ENCODE data around the gene SCT.
"Not testable (repeated sequence)": the region's sequence is repeated elsewhere in the genome, so short reads cannot be mapped to it uniquely, and the experiment has no call there.

- not testable (repeated sequence) for TF ChIP-seq CTCF (tag by site-specific recombination; IDR thresholded peaks at IDR 0.05); ZNF776 (tag by site-specific recombination; IDR thresholded peaks at IDR 0.05; ENCODE audit: borderline replicate concordance); BCL6B (tag by site-specific recombination; IDR thresholded peaks at IDR 0.05); ZSCAN16 (tag by site-specific recombination; IDR thresholded peaks at IDR 0.05); TCF7L2 (IDR thresholded peaks at IDR 0.05; ENCODE audit: borderline replicate concordance, low read depth, low read length); ZNF792 (tag by site-specific recombination; IDR thresholded peaks at IDR 0.05); RBAK (tag by site-specific recombination; IDR thresholded peaks at IDR 0.05); YY1 (tag by site-specific recombination; IDR thresholded peaks at IDR 0.05); ZBTB1 (tag by site-specific recombination; IDR thresholded peaks at IDR 0.05); ZBTB8A (tag by site-specific recombination; IDR thresholded peaks at IDR 0.05); ZNF140 (tag by site-specific recombination; IDR thresholded peaks at IDR 0.05); ZNF747 (tag by site-specific recombination; IDR thresholded peaks at IDR 0.05); KLF1 (tag by site-specific recombination; IDR thresholded peaks at IDR 0.05); ZNF596 (tag by site-specific recombination; IDR thresholded peaks at IDR 0.05)
Measured at GRCh38 chr11:647672-648158, 20.7 kb upstream of the SCT start.
